ENCODE measurements around the gene CHST8.

CHST8 gene

GRCh38 chr19:33799476-33799875, 177.7 kb downstream of the CHST8 start:
- no peak for DNase-seq

- no peak for DNase-seq
These were observed 178.4 kb downstream of the CHST8 start for GRCh38 chr19:33800012-33800680.

- DNase-seq: no peak
These were observed 179.7 kb downstream of the CHST8 start for GRCh38 chr19:33801411-33801810.

- DNase-seq: no peak
These were observed 180.2 kb downstream of the CHST8 start for GRCh38 chr19:33802001-33802400.

GRCh38 chr19:33802801-33803200, 181.0 kb downstream of the CHST8 start:
- no peak for DNase-seq

- DNase-seq: no peak
These were observed 181.6 kb downstream of the CHST8 start for GRCh38 chr19:33803383-33803782.

GRCh38 chr19:33804021-33804799, 182.5 kb downstream of the CHST8 start:
- DNase-seq: no peak

- no peak for DNase-seq
These were observed 183.6 kb downstream of the CHST8 start for GRCh38 chr19:33805313-33805712.

- no peak for DNase-seq
These were observed 184.2 kb downstream of the CHST8 start for GRCh38 chr19:33805840-33806433.

- no peak for DNase-seq
These were observed 184.7 kb downstream of the CHST8 start for GRCh38 chr19:33806434-33806881.

- DNase-seq: no peak
These were observed 186.6 kb downstream of the CHST8 start for GRCh38 chr19:33808399-33808798.

- DNase-seq: no peak
These were observed 188.2 kb downstream of the CHST8 start for GRCh38 chr19:33809960-33810359.

GRCh38 chr19:33810821-33811220, 189.1 kb downstream of the CHST8 start:
- DNase-seq: no peak

- DNase-seq: no peak
These were observed 189.5 kb downstream of the CHST8 start for GRCh38 chr19:33811246-33811645.

GRCh38 chr19:33811736-33812387, 190.1 kb downstream of the CHST8 start:
- DNase-seq: no peak

GRCh38 chr19:33812388-33813330, 190.9 kb downstream of the CHST8 start:
- DNase-seq: no peak

- DNase-seq: no peak
These were observed 191.8 kb downstream of the CHST8 start for GRCh38 chr19:33813391-33814101.

- no peak for DNase-seq
These were observed 192.7 kb downstream of the CHST8 start for GRCh38 chr19:33814181-33815165.

- DNase-seq: no peak
These were observed 193.9 kb downstream of the CHST8 start for GRCh38 chr19:33815380-33816340.

Data from NCI-H1092 treated with DMSO at 0.1 percent for 48 hours (cell line).